ENCODE results near the gene EIF3B. TPM values are rescaled to one million over a fixed set of nuclear protein-coding genes. Genes with fewer than 3 reads are reported as not detected.
"Not testable (repeated sequence)": the region's sequence is repeated elsewhere in the genome, so short reads cannot be mapped to it uniquely, and the experiment has no call there.

Gene EIF3B
- total RNA-seq = 100 to 1,000 TPM in 2 of 4 donors, 10 to 100 TPM in 2; 75.3 to 156 (median 97.4) TPM

GRCh38 chr7:2354186-2354938 is at the start of gene EIF3B:
EIF3B (plus strand) TSS chr7:2354827; CDS start chr7:2354922, 95 bp downstream.
- no peaks in the 10 kb centered on the region for H3K27me3 ChIP-seq
- H3K27ac ChIP-seq = peak within 1 kb of the TSS; percentile 95 to 99 (median 96)
- H3K36me3 ChIP-seq = peaks cover 0 to 8% (median 0%) of the 10 kb centered on the region in 3 donors
- peak; percentile 84 to 94 (median 91) for DNase-seq
- peaks cover 0 to 31% (median 15%) of the 10 kb centered on the region in 4 donors for H3K4me1 ChIP-seq
- peak within 1 kb of the TSS; percentile 95 to 100 (median 98) for H3K4me3 ChIP-seq
- no peaks in the 10 kb centered on the region for H3K9me3 ChIP-seq
- TF ChIP-seq POLR2A (IDR thresholded peaks at IDR 0.05) = peak; percentile 37 to 65
- TF ChIP-seq CTCF (IDR thresholded peaks at IDR 0.05) = no peak

GRCh38 chr7:2305258-2305657 is 49.4 kb upstream of the EIF3B start:
- H3K27ac ChIP-seq = peak overlapping the region in 1 of 4 donors; percentile 10
- H3K36me3 ChIP-seq, H3K27me3 ChIP-seq, DNase-seq, H3K4me1 ChIP-seq, H3K4me3 ChIP-seq, H3K9me3 ChIP-seq: not testable (repeated sequence)

DNA sequence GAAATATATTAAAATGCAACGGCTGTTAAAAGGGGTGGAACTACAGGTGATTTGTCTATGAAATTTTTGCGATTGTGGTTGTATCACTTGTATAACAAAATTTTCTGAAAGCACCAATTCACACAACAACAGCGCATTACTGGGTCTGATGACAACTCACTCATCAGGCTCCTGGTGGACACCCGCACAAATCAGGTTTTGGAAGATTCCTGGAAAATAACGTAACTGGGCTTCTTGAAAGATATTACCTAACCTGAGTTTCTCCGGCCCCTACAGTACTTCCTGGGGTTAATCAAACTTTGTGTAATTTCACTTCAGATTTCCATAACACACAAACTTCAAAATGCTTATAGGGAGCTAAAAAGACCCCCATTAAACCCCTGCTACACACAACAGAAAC is 47.9 kb upstream of the EIF3B start:
- no peak for DNase-seq
- no peaks in the 10 kb centered on the region for H3K27me3 ChIP-seq

DNA sequence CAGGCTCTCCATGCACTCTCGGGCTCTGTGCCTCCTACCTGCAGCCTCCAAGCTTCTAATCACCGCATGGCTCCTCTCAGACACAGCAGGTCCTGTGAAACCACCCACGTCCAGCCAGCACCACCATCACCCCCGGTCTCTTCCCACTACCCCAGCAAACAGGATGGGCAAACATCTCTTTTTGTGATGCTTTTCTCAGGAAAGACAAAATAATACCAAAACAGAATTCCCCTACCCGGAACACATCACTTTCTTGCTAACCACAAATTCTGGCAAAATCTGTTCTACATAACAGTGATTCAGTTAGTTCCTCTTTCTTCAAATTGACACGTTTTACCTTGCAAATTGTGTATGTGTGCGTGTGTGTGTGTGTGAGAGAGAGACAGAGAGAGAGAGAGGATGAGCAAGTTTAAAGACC is 46.9 kb upstream of the EIF3B start:
- H3K4me1 ChIP-seq = peaks cover 0 to 5% (median 0%) of the 10 kb centered on the region in 4 donors
- peak in 2 of 3 donors; percentile 39 to 48 for DNase-seq
- TF ChIP-seq CTCF (IDR thresholded peaks at IDR 0.05) (no peak), POLR2A (IDR thresholded peaks at IDR 0.05) (no peak)
- H3K27me3 ChIP-seq = no peaks in the 10 kb centered on the region
- H3K36me3 ChIP-seq = no peaks in the 10 kb centered on the region
- H3K9me3 ChIP-seq = no peaks in the 10 kb centered on the region
- H3K27ac ChIP-seq = peak overlapping the region in 1 of 4 donors; percentile 62
- H3K4me3 ChIP-seq = peak overlapping the region in 1 of 4 donors; percentile 14

More for the DNA sequence above, 47.9 kb upstream of the EIF3B start:
- TF ChIP-seq CTCF (IDR thresholded peaks at IDR 0.05) (no peak), POLR2A (IDR thresholded peaks at IDR 0.05) (no peak)
- Histone ChIP-seq H3K9me3 (no peaks in the 10 kb centered on the region), H3K4me1 (peaks cover 0 to 5% (median 0%) of the 10 kb centered on the region in 4 donors), H3K36me3 (no peaks in the 10 kb centered on the region), H3K27ac (no peak overlapping the region), H3K4me3 (no peak overlapping the region)

DNA sequence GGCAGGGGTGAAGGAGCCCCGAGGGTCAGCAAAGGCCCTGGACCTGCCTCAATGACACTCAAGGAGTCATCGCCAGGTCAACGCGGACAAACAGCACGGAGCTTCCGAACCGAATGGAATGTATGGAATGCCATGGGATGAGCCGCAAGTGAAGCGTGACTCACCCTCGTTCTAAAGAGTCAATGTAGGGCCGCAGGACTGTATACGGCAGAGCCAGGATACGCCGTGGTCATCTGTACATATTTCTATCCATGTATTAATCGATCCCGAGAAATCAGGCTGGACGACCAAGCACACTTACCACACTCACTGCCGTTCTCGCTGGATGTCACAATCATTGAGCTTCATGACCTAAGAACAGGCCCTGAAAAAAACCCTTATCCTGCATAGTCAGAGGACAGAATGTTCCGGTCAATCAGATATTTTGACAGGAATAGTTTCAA is 44.7 kb upstream of the EIF3B start:
- Histone ChIP-seq H3K9me3 (no peaks in the 10 kb centered on the region), H3K4me3 (no peak overlapping the region), H3K4me1 (peaks cover 0 to 13% (median 8%) of the 10 kb centered on the region in 4 donors), H3K27me3 (no peaks in the 10 kb centered on the region), H3K36me3 (no peaks in the 10 kb centered on the region), H3K27ac (no peak overlapping the region)
- no peak for DNase-seq
- TF ChIP-seq CTCF (IDR thresholded peaks at IDR 0.05) (no peak), POLR2A (IDR thresholded peaks at IDR 0.05) (no peak)

DNA sequence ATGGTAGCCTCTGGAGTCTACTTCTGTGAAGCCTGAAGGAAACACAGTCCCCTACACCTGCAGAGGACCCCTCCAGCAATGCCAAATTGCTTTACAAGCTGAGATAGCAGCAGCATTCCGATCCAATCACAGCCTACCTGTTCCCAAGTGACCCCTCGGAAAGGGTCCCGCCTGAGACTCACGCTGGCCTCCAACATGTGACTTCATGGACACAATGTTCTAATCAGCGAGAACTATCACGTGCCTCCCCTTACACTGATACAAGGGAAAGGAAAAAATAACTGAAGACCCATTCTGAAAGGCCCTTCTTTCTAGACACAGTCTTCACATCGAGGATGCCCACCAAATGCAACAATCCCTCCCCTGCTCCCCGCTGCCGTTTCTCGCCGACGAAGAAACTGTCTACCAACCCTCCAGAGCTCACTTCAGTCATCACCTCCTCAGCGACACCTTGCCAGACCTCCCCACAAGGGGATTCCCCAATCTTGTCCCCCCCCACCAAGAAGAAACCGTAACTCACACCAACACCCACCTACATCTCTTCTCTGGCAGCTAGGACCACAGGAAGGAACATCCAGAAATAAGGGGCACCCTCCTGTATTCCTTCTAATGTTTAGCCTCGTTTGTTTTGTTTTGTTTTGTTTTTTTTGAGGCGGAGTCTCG is 42.2 kb upstream of the EIF3B start:
- peak in 1 of 3 donors; percentile 49 for DNase-seq
- H3K4me1 ChIP-seq = peaks cover 0 to 13% (median 8%) of the 10 kb centered on the region in 4 donors
- H3K4me3 ChIP-seq = peak overlapping the region in 1 of 4 donors; percentile 7
- no peaks in the 10 kb centered on the region for H3K36me3 ChIP-seq
- no peaks in the 10 kb centered on the region for H3K9me3 ChIP-seq
- peak overlapping the region in 1 of 4 donors; percentile 55 for H3K27ac ChIP-seq
- TF ChIP-seq CTCF (IDR thresholded peaks at IDR 0.05) = no peak
- H3K27me3 ChIP-seq = no peaks in the 10 kb centered on the region

Measured in Peyer's patch (tissue), 4 donors.